HG03378 (cell line): Measurements from ENCODE around the gene MAT1A.
"Not testable (repeated sequence)": the region's sequence is repeated elsewhere in the genome, so short reads cannot be mapped to it uniquely, and the experiment has no call there.

Experiments used
- ATAC-seq: cut with Tn5 transposase; IDR thresholded peaks from one replicate; pipeline ENCODE4 v1.9.1; 2021; ENCODE audit warnings: mild to moderate bottlenecking, moderate library complexity; ENCODE audit not compliant: unreplicated experiment

MAT1A gene

DNA sequence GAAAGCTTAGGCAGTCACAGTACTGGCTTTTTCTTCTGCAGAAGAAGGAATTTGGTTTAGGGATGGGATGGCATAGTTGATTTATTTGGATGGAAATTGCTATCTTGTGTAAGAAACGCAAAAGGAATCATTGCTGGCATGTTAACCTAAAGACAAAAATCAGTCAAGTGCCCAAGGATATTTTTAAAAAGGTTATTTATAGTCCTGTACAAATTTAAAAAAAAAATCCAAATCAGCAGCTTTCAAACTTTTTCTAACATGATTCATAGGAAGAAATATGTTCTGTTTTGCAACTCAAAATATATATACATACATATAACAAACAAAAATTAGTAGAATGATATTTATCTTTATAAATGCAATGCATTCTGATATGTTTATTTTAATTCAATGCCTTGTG lies 55.6 kb downstream of the MAT1A start:
- not testable (repeated sequence) for ATAC-seq

DNA sequence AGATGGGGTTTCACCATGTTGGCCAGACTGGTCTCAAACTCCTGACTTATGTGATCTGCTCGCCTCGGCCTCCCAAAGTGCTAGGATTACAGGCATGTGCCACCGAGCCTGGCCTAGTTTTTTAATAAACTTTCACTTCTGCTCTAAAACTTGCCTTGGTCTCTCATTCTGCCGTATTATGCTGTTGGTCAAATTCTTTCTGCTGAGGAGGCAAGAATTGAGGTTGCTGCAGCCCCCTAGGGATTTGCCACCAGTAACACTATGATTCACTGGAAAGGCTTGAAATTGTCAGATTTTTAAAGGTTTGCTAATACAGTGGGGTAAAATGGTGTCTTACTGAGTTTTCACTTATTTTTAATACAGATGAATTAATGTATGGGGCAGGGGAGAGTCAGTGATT lies 62.7 kb downstream of the MAT1A start:
- peak; percentile 86 for ATAC-seq

DNA sequence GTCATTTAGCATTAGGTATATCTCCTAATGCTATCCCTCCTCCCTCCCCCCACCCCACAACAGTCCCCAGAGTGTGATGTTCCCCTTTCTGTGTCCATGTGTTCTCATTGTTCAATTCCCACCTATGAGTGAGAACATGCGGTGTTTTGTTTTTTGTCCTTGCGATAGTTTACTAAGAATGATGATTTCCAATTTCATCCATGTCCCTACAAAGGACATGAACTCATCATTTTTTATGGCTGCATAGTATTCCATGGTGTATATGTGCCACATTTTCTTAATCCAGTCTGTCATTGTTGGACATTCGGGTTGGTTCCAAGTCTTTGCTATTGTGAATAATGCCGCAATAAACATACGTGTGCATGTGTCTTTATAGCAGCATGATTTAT lies 66.4 kb downstream of the MAT1A start:
- not testable (repeated sequence) for ATAC-seq
